ENCODE measurements around the gene NUP85.
"Not testable (repeated sequence)": the region's sequence is repeated elsewhere in the genome, so short reads cannot be mapped to it uniquely, and the experiment has no call there.

Gene NUP85

DNA sequence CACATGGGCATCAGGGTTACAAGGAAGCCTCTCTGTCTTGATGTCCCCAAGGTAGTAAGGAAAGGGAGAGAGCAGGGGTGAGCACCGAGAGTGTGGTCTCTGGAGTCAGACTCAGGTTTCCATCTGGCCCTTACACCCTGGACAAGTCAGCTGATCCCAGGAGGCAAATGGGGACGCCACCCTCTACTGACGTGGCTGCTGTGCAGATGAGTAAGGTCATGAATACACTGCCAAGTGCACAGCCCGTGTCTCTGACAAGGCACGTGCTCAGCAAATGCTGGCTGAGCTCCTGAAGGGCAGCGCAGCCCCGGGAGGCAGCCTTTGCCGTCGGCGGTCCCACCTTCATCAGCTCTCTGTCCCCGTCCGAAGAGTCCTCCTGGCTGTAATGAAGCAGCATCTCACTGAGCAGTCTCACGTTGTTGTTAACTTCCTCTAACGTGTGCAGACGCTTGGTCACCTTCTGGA lies 36.5 kb downstream of the NUP85 start:
- Histone ChIP-seq H3K9me3 (ENCODE audit: control insufficient read depth, low read length) (no peaks in the 10 kb centered on the region), H3K4me3 (ENCODE audit: extremely low read depth, insufficient read depth, low read length, poor library complexity, severe bottlenecking) (no peak overlapping the region), H3K36me3 (ENCODE audit: control insufficient read depth, insufficient read depth, low read length) (peaks cover 87% of the 10 kb centered on the region), H3K4me1 (ENCODE audit: control insufficient read depth, insufficient read depth, low read length, poor library complexity, severe bottlenecking) (peaks cover 5% of the 10 kb centered on the region), H3K27ac (ENCODE audit: low read depth, low read length, severe bottlenecking) (no peak overlapping the region)
- 93 to 96% methylated on average over 15 of the region's 15 CpGs for WGBS, 2 experiments (ENCODE audit: insufficient coverage in 2 of 2)

DNA sequence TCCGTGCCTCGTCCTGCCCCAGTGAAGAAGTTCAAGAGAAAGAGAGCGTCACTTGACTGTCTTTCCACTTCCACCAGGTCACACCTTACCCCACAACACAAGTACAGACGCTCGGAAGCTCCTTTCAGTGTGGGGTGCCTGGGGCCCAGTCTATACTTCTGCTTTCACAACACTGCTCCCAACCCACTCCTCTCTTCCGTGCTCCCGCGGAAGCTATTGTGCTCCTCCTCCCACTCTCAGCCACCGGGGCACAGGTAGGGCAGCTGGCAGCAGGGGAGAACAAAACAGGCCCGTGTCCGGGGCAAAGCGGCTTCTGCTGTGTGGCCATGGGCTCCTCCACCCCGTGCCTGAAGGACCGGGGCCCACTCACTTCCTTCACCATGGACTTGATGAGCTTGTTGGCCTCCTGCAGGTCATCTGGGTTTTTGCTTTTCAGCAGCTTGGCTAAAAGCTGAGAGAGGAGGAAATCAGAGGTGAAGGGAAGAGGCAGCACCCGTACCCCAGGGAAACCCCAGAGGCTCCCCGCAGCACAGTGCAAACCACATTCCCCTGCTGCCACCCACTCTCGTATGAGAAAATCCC lies 37.1 kb downstream of the NUP85 start:
- H3K36me3 ChIP-seq (ENCODE audit: control insufficient read depth, insufficient read depth, low read length), result peaks cover 86% of the 10 kb centered on the region
- H3K27ac ChIP-seq (ENCODE audit: low read depth, low read length, severe bottlenecking), result no peak overlapping the region
- no peak overlapping the region for H3K4me3 ChIP-seq (ENCODE audit: extremely low read depth, insufficient read depth, low read length, poor library complexity, severe bottlenecking)
- 95 to 96% methylated on average over 12 to 14 of the region's 17 CpGs for WGBS, 2 experiments (ENCODE audit: insufficient coverage in 2 of 2)
- H3K9me3 ChIP-seq (ENCODE audit: control insufficient read depth, low read length), result no peaks in the 10 kb centered on the region
- H3K4me1 ChIP-seq (ENCODE audit: control insufficient read depth, insufficient read depth, low read length, poor library complexity, severe bottlenecking), result peaks cover 5% of the 10 kb centered on the region

DNA sequence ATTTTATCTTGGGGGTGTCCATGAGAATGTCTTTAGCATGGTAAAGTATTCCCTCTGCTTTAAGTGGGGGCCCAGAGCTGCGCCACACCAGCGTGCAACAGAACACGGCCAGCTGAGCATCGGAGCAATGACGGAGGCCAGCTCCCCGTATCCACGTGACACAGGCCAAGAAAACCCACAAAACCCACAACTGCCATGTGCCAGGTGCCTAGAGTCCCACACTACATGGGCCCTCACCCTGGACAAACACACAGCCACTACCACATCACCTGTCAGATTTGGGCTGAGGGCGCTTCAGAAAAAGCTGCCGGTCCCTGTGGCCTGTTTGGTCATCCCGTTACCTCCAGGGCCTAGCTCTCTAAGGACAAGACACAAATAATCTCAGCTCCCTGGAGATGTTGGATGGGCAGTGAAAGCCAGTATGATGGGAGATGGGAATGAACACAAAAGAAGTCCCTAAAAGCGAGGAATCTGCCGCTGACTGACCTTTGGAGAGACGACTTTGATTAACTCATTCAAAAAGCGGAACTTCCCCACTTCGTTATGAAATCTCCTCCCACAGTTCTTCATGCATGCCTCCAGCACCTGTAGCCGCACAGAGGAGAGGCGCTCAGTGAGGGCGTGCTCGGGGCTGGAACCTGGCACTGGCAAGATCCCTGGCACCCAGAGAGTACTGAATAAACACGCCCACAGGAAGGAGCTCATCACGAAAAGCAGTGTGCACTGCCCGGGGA lies 38.8 kb downstream of the NUP85 start:
- Histone ChIP-seq H3K36me3 (ENCODE audit: control insufficient read depth, insufficient read depth, low read length) (peaks cover 79% of the 10 kb centered on the region), H3K4me3 (ENCODE audit: extremely low read depth, insufficient read depth, low read length, poor library complexity, severe bottlenecking) (no peak overlapping the region), H3K9me3 (ENCODE audit: control insufficient read depth, low read length) (no peaks in the 10 kb centered on the region), H3K4me1 (ENCODE audit: control insufficient read depth, insufficient read depth, low read length, poor library complexity, severe bottlenecking) (peaks cover 5% of the 10 kb centered on the region), H3K27ac (ENCODE audit: low read depth, low read length, severe bottlenecking) (no peak overlapping the region)
- WGBS, 2 experiments (ENCODE audit: insufficient coverage in 2 of 2), result 97 to 99% methylated on average over 11 to 18 of the region's 22 CpGs

DNA sequence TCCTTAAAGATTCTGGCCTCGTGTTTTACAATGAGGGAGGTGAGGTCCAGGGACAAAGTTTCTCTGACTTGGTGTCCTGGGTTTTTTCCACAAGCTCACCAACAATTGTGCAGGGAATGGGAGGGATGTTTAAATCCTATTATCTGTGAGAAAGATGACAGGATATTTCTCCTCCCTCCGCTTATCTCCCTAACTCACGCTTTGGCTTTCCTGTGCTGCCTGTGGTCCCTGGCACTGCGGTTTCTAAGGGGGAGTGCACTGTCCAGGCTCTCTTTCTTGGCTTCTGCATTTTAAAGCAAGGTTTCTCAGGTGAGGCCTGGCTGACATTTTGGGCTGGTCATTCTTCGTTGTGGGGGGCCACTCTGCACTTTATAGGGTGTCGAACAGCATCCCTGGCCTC lies 39.5 kb downstream of the NUP85 start:
- peaks cover 74% of the 10 kb centered on the region for H3K36me3 ChIP-seq (ENCODE audit: control insufficient read depth, insufficient read depth, low read length)
- WGBS, 2 experiments (ENCODE audit: insufficient coverage in 2 of 2), result 98 to 100% methylated on average over 6 of the region's 6 CpGs

DNA sequence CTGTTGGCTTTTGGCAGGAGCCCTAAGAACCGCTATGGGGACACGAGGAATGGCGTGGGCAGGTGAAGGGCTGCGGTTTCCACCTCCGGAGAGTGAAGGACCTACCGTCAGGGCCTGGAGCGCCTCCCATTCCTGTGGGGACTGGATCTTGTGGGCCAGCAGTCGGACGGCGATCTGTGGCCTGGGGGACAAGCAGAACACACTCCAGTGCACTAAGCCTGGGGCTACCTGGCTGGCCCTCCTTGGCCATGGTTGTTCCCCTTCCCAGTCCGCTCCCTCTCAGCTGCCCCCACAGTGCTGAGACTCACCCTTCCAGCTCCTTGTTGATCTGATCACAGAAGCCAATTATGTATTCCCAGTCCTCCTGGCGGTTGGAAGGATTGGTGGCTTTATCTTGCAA lies 40.9 kb downstream of the NUP85 start:
- H3K4me3 ChIP-seq (ENCODE audit: extremely low read depth, insufficient read depth, low read length, poor library complexity, severe bottlenecking), result no peak overlapping the region
- no peak overlapping the region for H3K27ac ChIP-seq (ENCODE audit: low read depth, low read length, severe bottlenecking)
- H3K9me3 ChIP-seq (ENCODE audit: control insufficient read depth, low read length), result no peaks in the 10 kb centered on the region
- 94 to 95% methylated on average over 10 to 12 of the region's 12 CpGs for WGBS, 2 experiments (ENCODE audit: insufficient coverage in 2 of 2)
- H3K36me3 ChIP-seq (ENCODE audit: control insufficient read depth, insufficient read depth, low read length), result peaks cover 61% of the 10 kb centered on the region
- no peaks in the 10 kb centered on the region for H3K4me1 ChIP-seq (ENCODE audit: control insufficient read depth, insufficient read depth, low read length, poor library complexity, severe bottlenecking)

More for the DNA sequence above, 39.5 kb downstream of the NUP85 start:
- Histone ChIP-seq H3K4me3 (ENCODE audit: extremely low read depth, insufficient read depth, low read length, poor library complexity, severe bottlenecking) (no peak overlapping the region), H3K4me1 (ENCODE audit: control insufficient read depth, insufficient read depth, low read length, poor library complexity, severe bottlenecking) (peaks cover 5% of the 10 kb centered on the region), H3K27ac (ENCODE audit: low read depth, low read length, severe bottlenecking) (no peak overlapping the region), H3K9me3 (ENCODE audit: control insufficient read depth, low read length) (no peaks in the 10 kb centered on the region)

DNA sequence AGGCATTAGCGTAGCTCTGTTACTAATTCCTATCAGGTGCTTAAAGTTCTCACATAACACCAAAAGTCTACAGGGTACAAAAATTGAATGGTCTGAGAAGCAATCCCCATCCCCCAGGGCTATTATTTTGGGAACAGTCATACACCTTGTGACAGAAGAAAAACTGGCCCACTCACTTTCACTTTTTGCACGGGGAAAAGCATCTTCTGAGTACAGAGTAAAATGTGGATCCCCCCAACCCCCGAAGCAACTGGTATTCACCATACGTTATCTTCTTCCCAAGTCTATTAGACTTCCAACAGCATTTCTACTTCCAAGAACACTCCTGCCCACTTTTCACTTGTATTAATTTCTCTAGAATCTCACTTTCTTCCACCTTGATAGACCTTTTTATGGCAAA lies 44.1 kb downstream of the NUP85 start:
- no peak overlapping the region for H3K27ac ChIP-seq (ENCODE audit: low read depth, low read length, severe bottlenecking)
- H3K4me1 ChIP-seq (ENCODE audit: control insufficient read depth, insufficient read depth, low read length, poor library complexity, severe bottlenecking), result no peaks in the 10 kb centered on the region
- no peak overlapping the region for H3K4me3 ChIP-seq (ENCODE audit: extremely low read depth, insufficient read depth, low read length, poor library complexity, severe bottlenecking)
- peaks cover 34% of the 10 kb centered on the region for H3K36me3 ChIP-seq (ENCODE audit: control insufficient read depth, insufficient read depth, low read length)
- 90 to 97% methylated on average over 4 of the region's 4 CpGs for WGBS, 2 experiments (ENCODE audit: insufficient coverage in 2 of 2)
- no peaks in the 10 kb centered on the region for H3K9me3 ChIP-seq (ENCODE audit: control insufficient read depth, low read length)

DNA sequence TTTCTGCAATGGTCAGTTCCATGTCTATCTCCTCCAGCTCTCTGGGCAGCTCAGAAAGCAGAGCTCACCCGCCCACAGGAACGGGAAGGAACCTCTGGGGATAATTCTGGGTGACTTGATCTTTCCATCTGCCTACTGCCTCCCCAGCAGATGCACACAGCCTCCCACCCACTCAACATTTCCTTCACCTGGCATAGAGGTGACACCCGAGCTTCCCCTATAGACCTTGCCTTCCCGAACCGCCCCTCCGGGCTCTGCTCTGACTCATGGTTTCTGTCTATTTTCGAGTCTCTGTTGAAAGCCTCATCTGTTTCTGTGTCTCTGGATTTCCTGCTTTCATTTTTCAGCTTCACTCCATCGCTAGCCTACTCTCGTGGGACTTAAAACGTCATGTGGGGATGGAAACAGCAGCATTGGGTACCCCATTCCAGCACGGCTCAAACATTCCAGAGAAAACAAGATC lies 44.6 kb downstream of the NUP85 start:
- H3K27ac ChIP-seq (ENCODE audit: low read depth, low read length, severe bottlenecking), result no peak overlapping the region
- no peaks in the 10 kb centered on the region for H3K4me1 ChIP-seq (ENCODE audit: control insufficient read depth, insufficient read depth, low read length, poor library complexity, severe bottlenecking)
- no peaks in the 10 kb centered on the region for H3K9me3 ChIP-seq (ENCODE audit: control insufficient read depth, low read length)
- no peak overlapping the region for H3K4me3 ChIP-seq (ENCODE audit: extremely low read depth, insufficient read depth, low read length, poor library complexity, severe bottlenecking)
- WGBS, 2 experiments (ENCODE audit: insufficient coverage in 2 of 2), result 85 to 89% methylated on average over 11 of the region's 11 CpGs
- H3K36me3 ChIP-seq (ENCODE audit: control insufficient read depth, insufficient read depth, low read length), result peaks cover 29% of the 10 kb centered on the region

DNA sequence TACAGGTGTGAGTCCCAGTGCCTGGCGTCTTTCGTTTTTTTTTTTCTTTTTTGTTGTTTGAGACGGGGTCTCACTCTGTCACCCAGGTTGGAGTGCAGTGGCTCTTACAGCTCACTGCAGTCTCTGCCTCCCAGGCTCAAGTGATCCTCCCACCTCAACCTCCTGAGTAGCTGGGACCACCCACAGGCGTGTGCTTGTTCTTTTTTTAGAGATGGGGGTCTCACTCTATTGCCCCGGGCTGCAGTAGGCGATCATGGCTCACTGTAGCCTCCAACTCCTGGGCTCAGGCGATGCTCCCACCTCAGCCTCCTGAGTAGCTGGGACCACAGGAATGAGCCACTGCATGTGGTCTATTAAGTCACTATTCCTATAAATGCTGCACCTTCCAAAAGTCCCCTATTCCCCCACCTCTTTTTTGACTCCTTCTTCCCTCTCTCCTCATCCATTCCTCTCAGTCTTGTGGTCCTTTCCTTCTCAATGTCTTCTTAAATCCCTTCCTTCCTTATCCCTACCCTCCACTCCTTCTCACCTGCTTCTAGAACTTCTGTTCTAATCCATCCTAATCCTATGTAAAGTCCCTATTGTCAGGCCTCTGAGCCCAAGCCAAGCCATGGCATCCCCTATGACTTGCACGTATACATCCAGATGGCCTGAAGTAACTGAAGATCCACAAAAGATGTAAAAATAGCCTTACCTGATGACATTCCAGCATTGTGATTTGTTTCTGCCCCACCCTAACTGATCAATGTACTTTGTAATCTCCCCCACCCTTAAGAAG lies 46.7 kb downstream of the NUP85 start:
- H3K9me3 ChIP-seq (ENCODE audit: control insufficient read depth, low read length), result no peaks in the 10 kb centered on the region
- 86 to 100% methylated on average over 4 of the region's 8 CpGs for WGBS, 2 experiments (ENCODE audit: insufficient coverage in 2 of 2)
- no peak overlapping the region for H3K27ac ChIP-seq (ENCODE audit: low read depth, low read length, severe bottlenecking)
- peaks cover 12% of the 10 kb centered on the region for H3K36me3 ChIP-seq (ENCODE audit: control insufficient read depth, insufficient read depth, low read length)
- H3K4me3 ChIP-seq (ENCODE audit: extremely low read depth, insufficient read depth, low read length, poor library complexity, severe bottlenecking), result no peak overlapping the region
- H3K4me1 ChIP-seq (ENCODE audit: control insufficient read depth, insufficient read depth, low read length, poor library complexity, severe bottlenecking), result no peaks in the 10 kb centered on the region

DNA sequence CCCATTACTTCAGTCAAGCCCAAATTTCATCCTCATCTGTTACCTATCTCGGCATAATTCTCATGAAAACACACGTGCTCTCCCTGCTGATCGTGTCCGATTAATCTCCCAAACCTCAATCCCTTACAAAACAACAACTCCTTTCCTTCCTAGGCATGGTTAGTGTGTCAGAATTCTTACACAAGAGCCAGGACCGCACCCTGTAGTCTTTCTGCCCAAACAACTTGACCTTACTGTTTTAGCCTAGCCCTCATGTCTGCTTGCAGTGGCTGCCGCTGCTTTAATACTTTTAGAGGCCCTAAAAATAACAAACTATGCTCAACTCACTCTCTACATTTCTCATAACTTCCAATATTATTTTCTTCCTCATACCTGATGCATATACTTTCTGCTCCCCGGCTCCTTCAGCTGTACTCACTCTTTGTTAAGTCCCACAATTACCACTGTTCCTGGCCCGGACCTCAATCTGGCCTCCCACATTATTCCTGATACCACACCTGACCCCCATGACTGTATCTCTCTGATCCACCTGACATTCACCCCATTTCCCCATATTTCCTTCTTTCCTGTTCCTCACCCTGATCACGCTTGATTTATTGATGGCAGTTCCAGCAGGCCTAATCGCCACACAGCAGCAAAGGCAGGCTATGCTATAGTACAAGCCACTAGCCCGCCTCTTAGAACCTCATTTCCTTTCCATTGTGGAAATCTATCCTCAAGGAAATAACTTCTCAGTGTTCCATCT lies 50.6 kb downstream of the NUP85 start:
- not testable (repeated sequence) for H3K4me3 ChIP-seq (ENCODE audit: extremely low read depth, insufficient read depth, low read length, poor library complexity, severe bottlenecking); H3K4me1 ChIP-seq (ENCODE audit: control insufficient read depth, insufficient read depth, low read length, poor library complexity, severe bottlenecking); H3K36me3 ChIP-seq (ENCODE audit: control insufficient read depth, insufficient read depth, low read length); H3K27ac ChIP-seq (ENCODE audit: low read depth, low read length, severe bottlenecking); H3K9me3 ChIP-seq (ENCODE audit: control insufficient read depth, low read length)
- 96 to 100% methylated on average over 3 to 4 of the region's 11 CpGs for WGBS, 2 experiments (ENCODE audit: insufficient coverage in 2 of 2)

DNA sequence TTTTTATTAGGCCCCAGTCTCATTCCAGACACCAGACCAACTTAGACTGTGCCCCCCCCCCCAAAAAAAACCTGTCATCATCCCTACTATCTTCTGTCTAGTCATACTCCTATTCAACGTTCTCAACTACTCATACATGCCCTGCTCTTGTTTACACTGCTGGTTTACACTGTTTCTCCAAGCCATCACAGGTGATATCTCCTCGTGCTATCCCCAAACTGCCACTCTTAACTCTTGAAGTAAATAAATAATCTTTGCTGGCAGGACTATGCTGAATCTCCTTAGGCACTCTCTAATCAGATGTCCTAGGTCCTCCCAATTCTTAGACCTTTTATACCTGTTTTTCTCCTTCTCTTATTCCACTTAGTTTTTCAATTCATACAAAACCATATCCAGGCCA lies 51.7 kb downstream of the NUP85 start:
- 100% methylated on average over 1 of the region's 2 CpGs; no CpG with 5 or more reads in 1 of the 2 experiments for WGBS, 2 experiments (ENCODE audit: insufficient coverage in 2 of 2)
- H3K4me1 ChIP-seq (ENCODE audit: control insufficient read depth, insufficient read depth, low read length, poor library complexity, severe bottlenecking); H3K36me3 ChIP-seq (ENCODE audit: control insufficient read depth, insufficient read depth, low read length); H3K27ac ChIP-seq (ENCODE audit: low read depth, low read length, severe bottlenecking); H3K4me3 ChIP-seq (ENCODE audit: extremely low read depth, insufficient read depth, low read length, poor library complexity, severe bottlenecking); H3K9me3 ChIP-seq (ENCODE audit: control insufficient read depth, low read length): not testable (repeated sequence)

Data from mesodermal cell (in vitro differentiated cells).